ENCODE results near the gene BIVM.

BIVM gene

GRCh38 chr13:102763741-102764140 is 35.2 kb upstream of the BIVM start:
- H2AK5ac ChIP-seq (ENCODE audit: low read length) = no peak overlapping the region
- no peak overlapping the region for H3K4me2 ChIP-seq (ENCODE audit: low read length)
- no peak overlapping the region for H2BK120ac ChIP-seq (ENCODE audit: low read depth, low read length)
- H3K4me3 ChIP-seq (ENCODE audit: low read length) = no peak overlapping the region
- no peaks in the 10 kb centered on the region for H3K79me1 ChIP-seq (ENCODE audit: low read length)
- no peak overlapping the region for H2BK15ac ChIP-seq (replicated peaks; ENCODE audit: low read depth)
- DNase-seq = no peak
- no peak overlapping the region for H3K27ac ChIP-seq (ENCODE audit: low read depth, low read length)
- H2BK5ac ChIP-seq (ENCODE audit: low read length) = no peak overlapping the region
- no CpG with 5 or more reads among the region's 1 CpG for WGBS (ENCODE audit: extremely low coverage, insufficient coverage, low lambda C conversion rate)
- H3K4me1 ChIP-seq (ENCODE audit: control insufficient read depth, low read depth, low read length) = no peaks in the 10 kb centered on the region
- H3K23ac ChIP-seq (ENCODE audit: low read length) = no peak overlapping the region
- no peak overlapping the region for H4K5ac ChIP-seq (ENCODE audit: low read length)
- no peaks in the 10 kb centered on the region for H3K27me3 ChIP-seq (ENCODE audit: insufficient read depth, low read length, poor library complexity)
- H3K36me3 ChIP-seq (ENCODE audit: control insufficient read depth, insufficient read depth, low read length) = no peaks in the 10 kb centered on the region
- H3K56ac ChIP-seq (ENCODE audit: low read length) = no peak overlapping the region
- no peak overlapping the region for H3K18ac ChIP-seq (ENCODE audit: low read length)
- H3K4ac ChIP-seq (ENCODE audit: low read depth, low read length) = no peak overlapping the region
- H3K79me2 ChIP-seq (ENCODE audit: control insufficient read depth, insufficient read depth, low read length) = no peaks in the 10 kb centered on the region
- no peak overlapping the region for H3K9ac ChIP-seq (ENCODE audit: low read length)
- no peak overlapping the region for H4K8ac ChIP-seq (ENCODE audit: low read depth, low read length)

GRCh38 chr13:102768909-102769308 is 30.0 kb upstream of the BIVM start:
- H3K4ac ChIP-seq (ENCODE audit: low read depth, low read length) = no peak overlapping the region
- H3K36me3 ChIP-seq (ENCODE audit: control insufficient read depth, insufficient read depth, low read length) = no peaks in the 10 kb centered on the region
- no peak overlapping the region for H2BK15ac ChIP-seq (replicated peaks; ENCODE audit: low read depth)
- no peak overlapping the region for H2BK5ac ChIP-seq (ENCODE audit: low read length)
- no peaks in the 10 kb centered on the region for H3K79me2 ChIP-seq (ENCODE audit: control insufficient read depth, insufficient read depth, low read length)
- H2BK120ac ChIP-seq (ENCODE audit: low read depth, low read length) = no peak overlapping the region
- H3K27ac ChIP-seq (ENCODE audit: low read depth, low read length) = no peak overlapping the region
- no peaks in the 10 kb centered on the region for H3K27me3 ChIP-seq (ENCODE audit: insufficient read depth, low read length, poor library complexity)
- no peak overlapping the region for H3K9ac ChIP-seq (ENCODE audit: low read length)
- H4K8ac ChIP-seq (ENCODE audit: low read depth, low read length) = no peak overlapping the region
- no peak overlapping the region for H3K4me2 ChIP-seq (ENCODE audit: low read length)
- H3K4me3 ChIP-seq (ENCODE audit: low read length) = no peak overlapping the region
- H3K56ac ChIP-seq (ENCODE audit: low read length) = no peak overlapping the region
- no peak overlapping the region for H3K23ac ChIP-seq (ENCODE audit: low read length)
- no CpG with 5 or more reads among the region's 2 CpGs for WGBS (ENCODE audit: extremely low coverage, insufficient coverage, low lambda C conversion rate)
- H3K18ac ChIP-seq (ENCODE audit: low read length) = no peak overlapping the region
- H2AK5ac ChIP-seq (ENCODE audit: low read length) = no peak overlapping the region
- DNase-seq = no peak
- H3K4me1 ChIP-seq (ENCODE audit: control insufficient read depth, low read depth, low read length) = peaks cover under 1% of the 10 kb centered on the region
- H3K79me1 ChIP-seq (ENCODE audit: low read length) = no peaks in the 10 kb centered on the region
- no peak overlapping the region for H4K5ac ChIP-seq (ENCODE audit: low read length)

GRCh38 chr13:102769679-102770078 is 29.2 kb upstream of the BIVM start:
- no CpG with 5 or more reads among the region's 4 CpGs for WGBS (ENCODE audit: extremely low coverage, insufficient coverage, low lambda C conversion rate)
- Histone ChIP-seq H2BK15ac (replicated peaks; ENCODE audit: low read depth) (no peak overlapping the region), H4K8ac (ENCODE audit: low read depth, low read length) (no peak overlapping the region), H2BK5ac (ENCODE audit: low read length) (no peak overlapping the region), H4K5ac (ENCODE audit: low read length) (no peak overlapping the region), H3K4me2 (ENCODE audit: low read length) (no peak overlapping the region), H3K4ac (ENCODE audit: low read depth, low read length) (no peak overlapping the region), H3K79me1 (ENCODE audit: low read length) (no peaks in the 10 kb centered on the region), H3K9ac (ENCODE audit: low read length) (no peak overlapping the region), H3K4me1 (ENCODE audit: control insufficient read depth, low read depth, low read length) (peaks cover 2% of the 10 kb centered on the region), H3K36me3 (ENCODE audit: control insufficient read depth, insufficient read depth, low read length) (no peaks in the 10 kb centered on the region), H3K18ac (ENCODE audit: low read length) (no peak overlapping the region), H3K23ac (ENCODE audit: low read length) (no peak overlapping the region), H3K4me3 (ENCODE audit: low read length) (no peak overlapping the region), H2AK5ac (ENCODE audit: low read length) (no peak overlapping the region), H3K79me2 (ENCODE audit: control insufficient read depth, insufficient read depth, low read length) (no peaks in the 10 kb centered on the region), H3K27me3 (ENCODE audit: insufficient read depth, low read length, poor library complexity) (no peaks in the 10 kb centered on the region), H3K56ac (ENCODE audit: low read length) (no peak overlapping the region), H3K27ac (ENCODE audit: low read depth, low read length) (no peak overlapping the region), H2BK120ac (ENCODE audit: low read depth, low read length) (no peak overlapping the region)
- DNase-seq = no peak

GRCh38 chr13:102770435-102770834 is 28.5 kb upstream of the BIVM start:
- no peak overlapping the region for H4K8ac ChIP-seq (ENCODE audit: low read depth, low read length)
- H3K4me3 ChIP-seq (ENCODE audit: low read length) = no peak overlapping the region
- H4K5ac ChIP-seq (ENCODE audit: low read length) = no peak overlapping the region
- no peak overlapping the region for H3K27ac ChIP-seq (ENCODE audit: low read depth, low read length)
- H2BK5ac ChIP-seq (ENCODE audit: low read length) = no peak overlapping the region
- no peak overlapping the region for H3K4ac ChIP-seq (ENCODE audit: low read depth, low read length)
- no peaks in the 10 kb centered on the region for H3K27me3 ChIP-seq (ENCODE audit: insufficient read depth, low read length, poor library complexity)
- H3K36me3 ChIP-seq (ENCODE audit: control insufficient read depth, insufficient read depth, low read length) = no peaks in the 10 kb centered on the region
- WGBS (ENCODE audit: extremely low coverage, insufficient coverage, low lambda C conversion rate) = no CpG with 5 or more reads among the region's 2 CpGs
- H3K4me1 ChIP-seq (ENCODE audit: control insufficient read depth, low read depth, low read length) = peaks cover 2% of the 10 kb centered on the region
- no peaks in the 10 kb centered on the region for H3K79me1 ChIP-seq (ENCODE audit: low read length)
- no peak overlapping the region for H3K9ac ChIP-seq (ENCODE audit: low read length)
- no peak overlapping the region for H3K18ac ChIP-seq (ENCODE audit: low read length)
- H2BK120ac ChIP-seq (ENCODE audit: low read depth, low read length) = no peak overlapping the region
- no peaks in the 10 kb centered on the region for H3K79me2 ChIP-seq (ENCODE audit: control insufficient read depth, insufficient read depth, low read length)
- H3K4me2 ChIP-seq (ENCODE audit: low read length) = no peak overlapping the region
- no peak overlapping the region for H2BK15ac ChIP-seq (replicated peaks; ENCODE audit: low read depth)
- H3K23ac ChIP-seq (ENCODE audit: low read length) = no peak overlapping the region
- H2AK5ac ChIP-seq (ENCODE audit: low read length) = no peak overlapping the region
- DNase-seq = no peak
- H3K56ac ChIP-seq (ENCODE audit: low read length) = no peak overlapping the region

- Histone ChIP-seq H4K8ac (ENCODE audit: low read depth, low read length) (no peak overlapping the region), H3K79me1 (ENCODE audit: low read length) (no peaks in the 10 kb centered on the region), H3K23ac (ENCODE audit: low read length) (no peak overlapping the region), H3K4ac (ENCODE audit: low read depth, low read length) (no peak overlapping the region), H3K18ac (ENCODE audit: low read length) (no peak overlapping the region), H3K4me3 (ENCODE audit: low read length) (no peak overlapping the region), H2BK120ac (ENCODE audit: low read depth, low read length) (no peak overlapping the region), H3K36me3 (ENCODE audit: control insufficient read depth, insufficient read depth, low read length) (no peaks in the 10 kb centered on the region), H3K56ac (ENCODE audit: low read length) (no peak overlapping the region), H2BK15ac (replicated peaks; ENCODE audit: low read depth) (no peak overlapping the region), H3K4me1 (ENCODE audit: control insufficient read depth, low read depth, low read length) (peaks cover 2% of the 10 kb centered on the region), H3K79me2 (ENCODE audit: control insufficient read depth, insufficient read depth, low read length) (no peaks in the 10 kb centered on the region), H4K5ac (ENCODE audit: low read length) (no peak overlapping the region), H3K9ac (ENCODE audit: low read length) (no peak overlapping the region), H3K27ac (ENCODE audit: low read depth, low read length) (no peak overlapping the region), H2BK5ac (ENCODE audit: low read length) (no peak overlapping the region), H3K4me2 (ENCODE audit: low read length) (no peak overlapping the region), H2AK5ac (ENCODE audit: low read length) (no peak overlapping the region), H3K27me3 (ENCODE audit: insufficient read depth, low read length, poor library complexity) (no peaks in the 10 kb centered on the region)
- no peak for DNase-seq
- WGBS (ENCODE audit: extremely low coverage, insufficient coverage, low lambda C conversion rate) = no CpG with 5 or more reads among the region's 6 CpGs
Observed at GRCh38 chr13:102771298-102772041, 27.4 kb upstream of the BIVM start.

GRCh38 chr13:102772042-102772425 is 26.9 kb upstream of the BIVM start:
- Histone ChIP-seq H2AK5ac (ENCODE audit: low read length) (no peak overlapping the region), H3K9ac (ENCODE audit: low read length) (no peak overlapping the region), H3K27me3 (ENCODE audit: insufficient read depth, low read length, poor library complexity) (no peaks in the 10 kb centered on the region), H3K4ac (ENCODE audit: low read depth, low read length) (no peak overlapping the region), H3K56ac (ENCODE audit: low read length) (no peak overlapping the region), H2BK15ac (replicated peaks; ENCODE audit: low read depth) (no peak overlapping the region), H3K36me3 (ENCODE audit: control insufficient read depth, insufficient read depth, low read length) (no peaks in the 10 kb centered on the region), H3K27ac (ENCODE audit: low read depth, low read length) (no peak overlapping the region), H3K4me3 (ENCODE audit: low read length) (no peak overlapping the region), H3K79me1 (ENCODE audit: low read length) (no peaks in the 10 kb centered on the region), H4K5ac (ENCODE audit: low read length) (no peak overlapping the region), H3K4me1 (ENCODE audit: control insufficient read depth, low read depth, low read length) (peaks cover 2% of the 10 kb centered on the region), H2BK120ac (ENCODE audit: low read depth, low read length) (no peak overlapping the region), H3K23ac (ENCODE audit: low read length) (no peak overlapping the region), H4K8ac (ENCODE audit: low read depth, low read length) (no peak overlapping the region), H3K18ac (ENCODE audit: low read length) (no peak overlapping the region), H3K79me2 (ENCODE audit: control insufficient read depth, insufficient read depth, low read length) (no peaks in the 10 kb centered on the region), H2BK5ac (ENCODE audit: low read length) (no peak overlapping the region), H3K4me2 (ENCODE audit: low read length) (no peak overlapping the region)
- WGBS (ENCODE audit: extremely low coverage, insufficient coverage, low lambda C conversion rate) = no CpG with 5 or more reads among the region's 16 CpGs
- DNase-seq = no peak
